ENCODE data around the gene RTL3.
"Not testable (repeated sequence)": the region's sequence is repeated elsewhere in the genome, so short reads cannot be mapped to it uniquely, and the experiment has no call there.

Gene RTL3

GRCh38 chrX:78658845-78659744 is at the start of gene RTL3:
TSS of gene RTL3 (minus strand) at chrX:78659328. CDS start at chrX:78658420, 908 bp downstream.
- no peak for DNase-seq

- no peak for DNase-seq
Measured at GRCh38 chrX:78708816-78709215, 49.7 kb upstream of the RTL3 start.

- no peak for DNase-seq
Measured at GRCh38 chrX:78708262-78708661, 49.1 kb upstream of the RTL3 start.

GRCh38 chrX:78706071-78706470 is 46.9 kb upstream of the RTL3 start:
- DNase-seq, result no peak

- no peak for DNase-seq
Measured at GRCh38 chrX:78693536-78693935, 34.4 kb upstream of the RTL3 start.

- no peak for DNase-seq
Measured at GRCh38 chrX:78693012-78693411, 33.9 kb upstream of the RTL3 start.

GRCh38 chrX:78687586-78687985 is 28.5 kb upstream of the RTL3 start:
- no peak for DNase-seq

GRCh38 chrX:78673246-78673645 is 14.1 kb upstream of the RTL3 start:
- no peak for DNase-seq

- no peak for DNase-seq
Measured at GRCh38 chrX:78665342-78665741, 6.2 kb upstream of the RTL3 start.

- no peak for DNase-seq
Measured at GRCh38 chrX:78661836-78662235, 2.7 kb upstream of the RTL3 start.

GRCh38 chrX:78659955-78660354 is 827 bp upstream of the RTL3 start:
- no peak for DNase-seq

- no peak for DNase-seq
Measured at GRCh38 chrX:78658414-78658813, 714 bp downstream of the RTL3 start.

GRCh38 chrX:78655642-78656041 is 3.5 kb downstream of the RTL3 start:
- no peak for DNase-seq

GRCh38 chrX:78653118-78653822 is 5.9 kb downstream of the RTL3 start:
- no peak for DNase-seq

- DNase-seq, result no peak
Measured at GRCh38 chrX:78650906-78651437, 8.2 kb downstream of the RTL3 start.

- DNase-seq, result no peak
Measured at GRCh38 chrX:78643874-78644273, 15.3 kb downstream of the RTL3 start.

- DNase-seq, result no peak
Measured at GRCh38 chrX:78643096-78643495, 16.0 kb downstream of the RTL3 start.

GRCh38 chrX:78636096-78636495 is 23.0 kb downstream of the RTL3 start:
- DNase-seq, result not testable (repeated sequence)

GRCh38 chrX:78624962-78625909 is 33.9 kb downstream of the RTL3 start:
- DNase-seq, result no peak

GRCh38 chrX:78624426-78624825 is 34.7 kb downstream of the RTL3 start:
- DNase-seq, result no peak

- no peak for DNase-seq
Measured at GRCh38 chrX:78622831-78623230, 36.3 kb downstream of the RTL3 start.

GRCh38 chrX:78619834-78620233 is 39.3 kb downstream of the RTL3 start:
- DNase-seq, result no peak

- DNase-seq, result no peak
Measured at GRCh38 chrX:78618987-78619386, 40.1 kb downstream of the RTL3 start.
